GM18861 (cell line): ENCODE measurements around the gene TRAK1.

Experiments used
- ATAC-seq: cut with Tn5 transposase; IDR thresholded peaks from one replicate; pipeline ENCODE4 v1.9.1; 2021; ENCODE audit not compliant: unreplicated experiment

The TRAK1 gene

DNA sequence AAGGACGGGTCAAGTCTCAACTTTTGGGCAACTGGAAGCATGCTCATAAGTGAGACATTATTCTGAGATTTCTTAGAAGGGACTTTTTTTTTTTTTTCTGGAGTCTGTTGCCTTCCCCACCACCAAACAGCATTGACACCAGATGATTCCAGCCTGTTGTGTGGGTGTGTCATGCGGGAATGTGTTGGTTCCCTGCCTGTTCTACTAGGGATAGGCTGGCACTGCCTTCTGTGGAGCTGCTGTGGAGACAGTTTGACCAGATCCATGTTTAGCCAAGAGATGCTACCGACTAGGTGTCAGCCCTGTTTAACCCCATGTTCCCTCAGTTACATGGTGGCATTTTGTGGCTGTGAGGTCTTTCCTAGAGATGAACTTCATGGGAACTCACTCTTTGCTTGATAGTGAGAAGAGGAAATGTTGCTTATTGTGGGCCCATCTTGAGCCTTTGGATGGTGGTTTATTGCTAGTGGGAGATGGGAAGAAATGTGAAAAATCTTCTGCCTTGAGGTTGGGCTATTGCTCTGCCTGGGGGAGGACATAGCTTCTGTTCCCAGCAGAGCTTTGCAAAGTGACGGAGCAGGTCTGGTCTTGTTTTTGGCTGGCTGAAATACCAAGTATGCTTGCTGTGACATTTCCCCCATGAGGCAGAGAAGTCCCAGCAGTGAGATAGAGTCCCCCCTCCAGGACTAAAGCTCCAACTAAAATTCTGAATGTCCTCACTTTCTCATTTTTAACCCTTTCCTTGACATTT is 31.3 kb downstream of the TRAK1 start:
- peak; percentile 22 for ATAC-seq

DNA sequence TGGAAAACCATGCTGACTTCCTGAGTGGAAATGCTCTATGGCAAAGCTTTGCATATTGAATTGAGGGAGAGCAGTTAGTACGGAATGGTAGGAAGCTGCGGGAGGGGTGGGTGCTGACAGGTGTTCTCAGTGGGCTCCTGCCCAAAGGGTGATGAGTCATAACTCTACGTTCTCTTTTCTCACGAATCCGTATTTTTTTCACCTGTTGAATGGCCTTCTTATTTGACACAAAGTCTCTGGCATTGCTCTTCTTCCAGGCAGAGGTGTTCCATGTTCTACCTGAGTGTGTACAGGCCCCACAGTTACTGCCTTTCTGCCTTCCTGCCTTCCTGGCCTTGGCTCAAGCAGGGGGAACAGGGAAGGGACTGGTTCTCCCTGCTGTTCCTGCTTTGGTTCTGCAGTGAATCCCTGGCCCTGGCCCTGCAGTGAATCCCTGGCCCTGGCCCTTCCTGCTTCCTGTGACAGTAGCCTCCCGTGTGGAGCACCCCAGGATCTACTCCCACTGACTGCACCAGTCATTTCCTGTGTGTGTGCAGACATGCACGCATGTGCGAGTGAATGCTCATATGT is 31.9 kb downstream of the TRAK1 start:
- ATAC-seq, result peak; percentile 40

DNA sequence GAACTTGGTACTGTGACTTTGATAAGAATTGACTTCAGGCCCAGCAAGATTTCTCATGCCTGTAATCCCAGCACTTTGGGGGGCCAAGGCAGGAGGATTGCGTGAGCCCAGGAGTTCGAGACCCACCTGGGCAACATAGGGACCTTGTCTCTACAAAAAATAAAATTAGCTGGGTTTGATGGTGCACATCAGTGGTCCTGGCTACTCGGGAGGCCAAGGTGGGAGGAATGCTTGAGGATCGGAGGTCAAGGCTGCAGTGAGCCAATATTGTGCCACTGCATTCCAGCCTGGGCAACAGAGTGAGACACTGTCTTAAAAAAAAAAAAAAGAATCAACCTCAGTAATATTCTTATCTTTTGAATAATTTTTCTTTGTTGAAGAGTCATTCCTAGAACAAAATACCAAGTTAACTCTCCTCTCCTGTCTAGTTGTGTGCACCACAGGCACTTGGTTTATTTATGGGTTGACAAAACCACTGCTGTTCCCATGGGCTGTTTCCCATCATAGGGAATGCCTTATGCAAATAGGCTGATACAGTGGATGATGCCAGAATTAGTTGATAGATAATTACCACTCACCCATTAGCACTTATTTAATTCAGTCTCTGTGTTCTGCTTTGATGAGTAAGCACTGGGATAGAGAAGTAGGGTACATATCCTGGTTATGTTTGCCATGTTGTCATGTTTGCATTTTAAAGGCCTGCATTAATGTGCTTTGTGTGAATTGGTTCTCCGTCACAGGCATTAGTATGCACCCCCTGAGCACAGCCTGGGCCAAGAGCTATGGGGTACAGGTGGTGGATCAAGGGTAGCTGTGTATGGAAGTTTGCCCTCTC is 32.9 kb downstream of the TRAK1 start:
- ATAC-seq, result no peak

DNA sequence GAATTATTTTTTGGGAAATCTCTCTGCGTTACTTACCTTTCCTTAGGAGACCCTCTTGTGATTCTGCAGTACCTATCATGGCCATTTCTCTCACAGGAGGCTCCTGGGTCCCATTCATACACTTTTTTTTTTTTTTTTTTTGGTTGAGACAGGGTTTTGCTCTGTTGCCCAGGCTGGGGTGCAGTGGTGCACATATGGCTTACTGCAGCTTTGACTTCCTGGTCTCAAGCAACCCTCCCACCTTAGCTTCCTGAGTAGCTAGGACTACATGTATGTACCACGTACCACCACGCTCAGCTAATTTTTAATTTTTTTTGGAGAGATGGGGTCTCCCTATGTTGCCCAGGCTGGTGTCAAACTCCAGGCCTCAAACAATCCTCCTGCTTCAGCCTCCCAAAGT is 36.1 kb downstream of the TRAK1 start:
- ATAC-seq, result no peak

DNA sequence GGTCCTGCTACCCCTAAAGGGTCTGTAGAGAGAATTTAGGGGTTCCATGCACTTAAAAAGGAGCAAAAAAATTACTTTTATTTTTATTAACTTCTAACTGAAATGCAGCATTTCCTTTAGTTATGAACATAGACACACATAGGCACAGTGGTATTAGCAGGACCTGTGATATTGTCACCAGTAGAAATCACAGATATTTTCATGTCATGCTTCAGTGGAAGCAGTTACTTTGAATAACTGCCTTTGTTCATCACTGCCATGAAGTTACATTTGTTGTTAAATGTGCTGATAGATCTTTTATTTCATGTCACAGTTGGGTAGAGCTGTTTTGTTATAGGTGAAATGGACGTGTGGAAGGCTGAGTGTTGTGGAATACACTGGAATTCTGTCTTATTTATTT is 37.4 kb downstream of the TRAK1 start:
- peak; percentile 33 for ATAC-seq

DNA sequence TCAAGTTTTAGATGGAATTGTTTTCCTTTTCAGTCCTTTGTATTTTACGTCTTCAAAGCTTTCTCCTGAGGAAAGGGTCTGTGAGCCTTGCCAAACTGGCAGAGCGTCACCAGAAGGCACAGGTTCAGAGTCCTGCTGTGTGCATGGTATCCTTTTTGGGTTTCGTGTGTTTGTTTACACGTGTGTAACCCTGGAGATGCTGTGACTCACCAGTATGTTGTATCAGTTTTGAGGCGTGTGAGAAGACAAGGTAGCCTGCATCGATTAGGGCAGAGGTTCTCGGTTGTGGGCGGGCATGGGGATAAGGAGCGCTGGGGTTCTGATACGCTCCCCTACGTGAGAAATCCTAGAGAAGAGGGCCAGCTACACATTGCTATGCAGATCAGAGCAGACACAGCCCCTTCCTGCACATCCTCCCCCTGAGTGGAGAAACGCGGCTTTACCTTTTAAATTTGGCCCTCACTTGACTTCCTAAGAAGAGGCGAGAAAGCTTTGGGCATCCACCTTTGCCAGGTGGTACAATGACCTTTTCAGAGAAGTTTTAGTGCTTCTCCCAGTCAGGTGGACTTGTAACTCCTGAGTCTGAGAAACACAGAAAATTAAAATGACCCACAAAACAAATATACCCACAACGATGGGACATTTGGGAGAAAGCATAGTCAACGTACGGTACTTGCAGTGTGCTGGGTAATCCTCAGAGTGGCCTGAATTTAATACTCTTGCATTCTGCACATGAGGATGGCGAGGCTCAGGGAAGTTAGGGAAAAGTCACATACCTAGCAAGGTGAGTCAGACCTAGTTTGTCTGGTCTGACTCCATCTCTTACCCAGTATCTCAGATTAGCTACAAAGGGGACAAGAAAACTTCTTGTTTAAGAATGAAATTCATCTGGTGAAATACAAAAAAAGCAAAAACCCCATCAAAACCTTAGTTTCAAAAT is 38.1 kb downstream of the TRAK1 start:
- ATAC-seq, result peak; percentile 77

DNA sequence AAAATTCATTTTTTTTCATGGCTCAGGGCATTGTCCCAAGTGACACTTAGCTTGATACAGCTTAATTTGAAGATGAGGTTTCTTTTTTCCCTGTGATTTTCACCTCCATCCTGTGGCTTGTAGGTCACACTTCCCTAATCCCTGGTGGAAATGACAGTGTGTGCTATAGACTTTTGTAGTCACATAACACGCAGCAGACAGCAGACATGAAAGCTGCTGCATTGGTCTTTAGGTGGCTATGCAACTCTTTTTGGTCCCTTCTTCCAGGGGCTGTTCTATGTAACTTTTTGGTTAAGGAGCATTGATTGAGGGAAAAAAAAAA is 38.8 kb downstream of the TRAK1 start:
- peak; percentile 23 for ATAC-seq

DNA sequence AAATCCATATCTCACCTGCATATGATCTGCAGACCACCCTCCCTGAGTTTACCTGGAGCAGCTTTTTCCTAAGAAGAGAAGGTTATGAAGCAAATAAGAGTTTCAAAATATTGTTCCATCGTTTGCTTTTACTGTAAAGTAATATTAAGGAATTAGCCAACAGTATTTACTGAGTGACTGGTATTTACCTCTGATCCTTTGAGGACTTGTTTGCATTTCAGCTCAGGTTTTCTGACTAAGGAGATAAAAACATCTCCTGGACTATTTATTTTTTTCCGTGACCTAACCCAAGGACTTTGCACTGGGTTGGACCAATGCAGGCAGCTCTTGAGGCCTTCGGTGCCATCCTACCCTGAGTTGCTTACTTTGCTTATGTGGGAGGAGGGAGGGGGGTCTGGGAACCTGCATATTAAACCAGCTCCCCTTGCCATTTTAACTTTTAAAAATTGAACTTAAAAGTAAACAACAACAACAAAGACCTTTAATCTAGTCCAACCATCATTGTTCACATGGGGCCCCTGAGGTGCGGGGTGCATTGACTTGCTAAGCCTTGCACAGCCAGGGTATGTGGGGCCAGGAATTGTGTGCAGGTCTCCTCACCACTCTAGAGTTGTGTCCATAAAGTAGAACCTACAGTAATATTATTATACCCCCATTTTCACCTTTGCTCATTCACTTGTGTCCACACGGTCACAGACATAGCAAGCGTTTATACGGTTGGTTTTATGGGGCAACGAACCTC is 39.3 kb downstream of the TRAK1 start:
- ATAC-seq, result no peak

DNA sequence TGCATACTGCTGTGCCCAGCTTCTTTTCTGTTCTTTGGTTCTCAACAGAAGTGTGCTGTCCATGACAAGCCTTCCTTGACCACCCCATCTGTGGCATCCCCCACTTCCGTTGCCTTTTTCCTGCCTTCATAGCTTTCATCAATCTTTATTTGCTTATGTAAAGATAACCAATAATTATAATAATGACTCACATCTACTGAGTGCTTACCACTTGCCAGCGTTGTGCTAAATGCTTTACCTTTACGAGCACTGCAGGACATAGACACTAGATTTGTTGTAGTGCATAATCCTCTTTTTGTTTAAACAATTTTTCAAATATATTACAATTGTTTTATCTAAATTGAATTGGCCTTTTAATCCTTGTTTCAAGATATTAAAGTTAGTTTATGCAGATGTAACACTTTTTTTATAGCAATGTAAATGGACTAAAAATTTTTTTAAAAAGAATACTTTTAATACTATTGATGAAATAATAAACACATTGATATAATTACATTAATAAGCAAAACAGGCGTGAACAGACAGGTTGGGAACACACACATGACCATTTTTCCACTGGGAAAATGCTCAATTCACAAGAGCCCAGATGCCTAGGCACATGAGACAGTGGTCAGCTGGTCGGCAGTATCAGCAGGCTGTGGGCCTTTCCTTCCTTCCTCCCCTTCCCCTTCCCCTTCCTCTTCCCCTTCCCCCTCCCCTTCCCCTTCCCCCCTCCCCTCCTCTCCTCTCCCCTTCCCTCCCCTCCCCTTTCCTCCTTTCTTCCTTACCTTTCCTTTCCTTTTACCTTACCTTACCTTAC is 42.5 kb downstream of the TRAK1 start:
- ATAC-seq, result no peak

DNA sequence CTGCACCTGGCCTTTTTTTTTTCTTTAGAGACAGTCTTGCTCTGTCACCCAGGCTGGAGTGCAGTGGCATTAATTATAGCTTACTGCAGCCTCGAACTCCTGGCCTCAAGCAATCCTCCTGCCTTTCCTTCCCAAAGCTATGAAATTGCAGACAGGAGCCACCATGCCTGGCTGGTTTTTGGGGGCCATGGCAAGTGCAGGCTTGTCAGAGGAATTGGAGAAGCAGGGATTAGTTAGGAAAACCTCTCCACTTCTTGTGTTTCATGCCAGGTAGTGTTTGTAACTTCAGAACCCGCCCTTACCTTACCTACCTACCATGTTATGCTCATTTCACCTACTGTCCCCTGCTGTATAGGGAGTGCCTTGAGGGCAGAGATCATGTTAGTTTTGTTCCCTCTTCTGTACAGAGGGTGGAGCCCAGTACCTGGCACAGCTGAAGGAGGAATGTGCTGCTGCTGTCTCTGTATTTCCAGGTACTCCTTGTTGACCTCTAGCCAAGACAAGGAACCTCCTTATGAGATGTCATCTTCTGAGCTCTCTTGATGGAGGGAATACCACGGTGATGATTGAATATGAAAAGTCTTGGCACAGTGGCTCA is 43.8 kb downstream of the TRAK1 start:
- ATAC-seq, result no peak

DNA sequence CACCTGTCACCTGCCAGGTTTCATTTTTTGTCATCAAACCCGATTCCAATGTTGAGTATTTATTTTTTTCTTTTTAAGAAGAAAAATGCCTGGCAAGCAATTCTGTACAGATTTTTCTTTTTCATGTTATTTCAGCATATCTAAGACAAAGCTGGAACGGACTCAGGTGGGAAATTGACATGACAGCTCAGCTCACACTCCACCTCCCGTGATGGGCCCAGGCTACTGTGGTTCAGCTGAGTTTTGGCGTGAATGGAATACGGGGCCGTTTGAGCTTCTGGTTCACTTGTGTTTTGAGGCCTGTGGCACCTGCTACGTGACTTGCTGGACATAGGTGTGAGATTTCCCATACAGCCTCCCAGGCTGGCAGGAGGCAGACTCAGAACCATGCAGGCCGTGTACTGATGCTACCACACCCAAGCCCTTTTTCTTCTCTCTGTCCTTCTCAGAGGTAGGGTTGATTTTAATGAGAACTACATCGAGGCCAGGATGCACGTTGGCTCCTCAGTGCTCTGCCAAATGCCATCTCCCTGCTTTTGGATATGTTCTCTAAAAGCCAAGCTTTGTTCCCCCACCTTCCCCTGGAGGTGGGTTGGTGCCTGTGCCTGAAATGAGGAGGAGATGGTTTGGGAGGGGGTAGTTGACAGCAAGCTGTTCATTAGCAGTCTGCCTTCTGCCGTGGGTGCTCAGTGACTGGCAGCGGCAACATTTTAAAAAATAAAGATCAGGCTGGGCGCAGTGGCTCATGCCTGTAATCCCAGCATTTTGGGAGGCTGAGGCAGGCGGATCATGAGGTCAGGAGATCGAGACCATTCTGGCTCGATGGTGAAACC is 48.7 kb downstream of the TRAK1 start:
- no peak for ATAC-seq

DNA sequence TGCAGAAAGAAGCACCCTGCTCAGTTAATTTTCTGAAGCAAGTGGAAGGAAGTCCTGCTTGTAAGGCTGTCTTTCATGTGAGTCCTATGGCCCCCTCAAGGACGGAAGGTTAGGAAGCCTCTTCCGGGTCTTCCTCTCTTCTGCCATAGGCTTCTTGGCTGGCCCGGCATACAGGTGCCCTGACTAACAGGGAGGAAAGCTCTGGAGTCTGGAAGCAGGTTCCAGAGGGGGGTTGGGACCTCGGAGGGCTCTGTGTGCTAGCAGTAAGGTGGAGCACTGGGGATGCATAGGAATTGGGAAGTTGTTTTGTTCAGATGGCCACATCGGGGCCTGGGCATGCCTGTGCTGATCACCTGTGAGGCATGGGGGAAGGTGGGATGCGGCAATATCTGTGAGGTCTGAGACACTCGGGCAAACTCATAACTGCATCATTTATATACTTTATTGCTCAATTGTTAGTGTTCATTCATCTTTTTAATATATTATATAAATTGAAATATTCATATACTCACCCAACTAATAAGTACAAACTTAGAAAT is 49.6 kb downstream of the TRAK1 start:
- no peak for ATAC-seq

DNA sequence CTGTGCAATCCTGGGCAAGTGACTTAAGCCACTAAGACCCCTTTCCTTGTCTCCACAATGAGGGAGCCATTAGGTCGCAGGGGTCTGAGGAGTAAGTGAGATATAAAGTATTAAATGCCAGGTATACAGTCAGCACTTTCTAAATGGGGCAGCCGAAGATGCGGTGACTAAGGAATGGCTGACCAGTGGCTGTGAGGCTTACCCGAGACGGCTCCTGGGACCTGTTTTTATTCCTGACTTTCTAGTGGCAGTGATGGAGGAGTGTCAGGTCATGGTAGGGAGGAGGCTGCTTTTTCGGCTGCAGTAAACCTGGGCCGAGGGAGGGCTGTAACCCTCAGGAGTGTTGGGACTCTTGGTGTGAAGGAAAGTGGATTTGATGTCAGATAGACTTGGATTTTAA is 52.3 kb downstream of the TRAK1 start:
- no peak for ATAC-seq

DNA sequence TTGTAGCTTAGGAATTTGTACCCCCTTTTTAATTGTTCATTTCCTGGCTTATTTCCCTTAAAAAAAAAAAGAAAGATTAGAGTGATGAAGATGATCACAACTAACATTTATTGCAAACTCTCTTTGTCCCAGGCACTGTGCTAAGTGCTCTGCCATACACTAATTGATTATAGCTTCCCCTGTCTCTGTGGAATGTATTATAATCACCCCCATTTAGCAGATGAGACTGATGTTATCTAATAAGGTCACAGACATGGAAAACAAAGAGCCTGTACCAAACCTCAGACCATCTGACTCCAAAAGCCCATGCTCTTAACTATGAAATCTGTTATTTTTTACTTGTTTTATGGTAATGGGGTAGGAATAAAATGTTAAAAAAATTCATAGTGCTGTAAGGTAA is 53.1 kb downstream of the TRAK1 start:
- no peak for ATAC-seq

DNA sequence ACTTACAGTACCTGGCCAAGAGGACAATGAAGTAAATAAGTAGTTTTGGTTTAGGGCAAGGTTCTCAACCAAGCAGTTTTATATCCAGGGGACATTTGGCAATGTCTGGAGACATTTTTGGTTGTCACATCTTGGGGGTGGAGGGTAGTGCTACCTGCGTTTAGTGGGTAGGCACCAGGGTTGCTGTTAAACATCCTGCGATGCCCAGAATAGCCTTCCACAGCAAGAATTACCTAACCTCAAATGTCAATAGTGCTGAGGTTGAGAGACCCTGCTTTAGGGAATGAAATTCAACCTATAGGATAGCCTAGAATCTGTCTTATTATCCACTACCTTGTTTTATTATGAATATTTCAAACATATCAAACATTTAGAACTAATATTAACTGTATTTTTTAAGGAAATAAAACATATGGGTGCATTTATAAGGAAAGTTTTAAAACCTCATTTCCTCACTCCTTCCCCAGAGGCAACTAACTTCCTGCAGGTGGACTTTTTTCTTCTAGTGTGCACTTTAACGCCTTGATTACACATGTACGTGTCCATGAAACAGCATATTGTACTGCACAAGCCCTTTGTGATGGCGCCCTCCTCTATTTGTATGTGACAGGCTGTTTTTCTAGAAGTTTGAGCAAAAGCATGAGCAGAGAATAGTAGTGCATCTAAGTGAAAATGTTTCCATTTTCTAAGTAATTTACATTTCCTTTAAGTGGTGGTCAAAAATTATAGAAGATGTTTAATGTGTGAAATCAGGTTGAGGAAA is 57.1 kb downstream of the TRAK1 start:
- no peak for ATAC-seq

DNA sequence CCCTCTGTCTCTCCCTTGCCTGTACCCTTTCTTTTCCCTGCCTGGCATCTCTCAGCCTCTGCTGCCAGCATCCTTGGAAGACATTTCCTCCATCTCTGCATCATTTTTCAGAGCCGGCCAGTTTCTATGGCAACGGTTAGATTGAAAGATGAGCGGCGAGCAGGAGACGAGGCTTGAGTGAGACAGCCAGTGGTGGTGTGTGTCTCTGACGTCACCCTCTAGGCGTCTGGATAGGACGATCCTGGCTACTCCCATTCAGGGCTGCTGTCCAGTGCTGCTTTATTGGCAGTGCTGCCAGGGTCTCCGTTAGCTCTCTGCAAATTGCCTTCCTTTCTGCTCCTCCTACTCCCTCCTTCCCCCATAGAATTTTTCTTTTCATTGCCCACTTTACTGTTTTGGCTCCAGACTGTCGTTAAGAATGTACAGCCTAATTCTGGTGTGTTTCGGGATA is 57.9 kb downstream of the TRAK1 start:
- ATAC-seq, result no peak

DNA sequence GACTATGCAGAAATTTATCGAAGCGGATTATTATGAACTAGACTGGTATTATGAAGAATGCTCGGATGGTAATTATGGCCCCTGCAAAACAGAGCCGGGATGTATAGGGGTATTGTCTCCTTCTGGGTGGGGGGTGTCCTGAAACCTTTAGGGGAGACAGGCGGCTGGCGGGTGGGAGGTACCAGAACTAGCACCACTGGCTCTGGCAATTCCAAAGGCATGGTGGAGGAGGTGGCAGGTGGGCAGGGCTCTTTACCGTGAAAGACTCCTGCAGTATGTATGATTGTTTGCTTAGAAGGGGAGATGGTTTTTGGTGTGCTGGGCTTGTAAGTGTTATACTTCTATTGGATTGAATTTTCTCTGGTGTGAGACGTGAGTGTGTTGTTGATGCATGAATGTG is 58.4 kb downstream of the TRAK1 start:
- no peak for ATAC-seq
